NB4 (cell line): ENCODE data around the gene CNEP1R1.
"Not testable (repeated sequence)": the region's sequence is repeated elsewhere in the genome, so short reads cannot be mapped to it uniquely, and the experiment has no call there.

ENCODE experiments used
- DNase-seq: peaks from one replicate; pipeline ENCODE4 v3.0.0; 2010; ENCODE audit warnings: low read depth
- H3K4me3 ChIP-seq: one replicate; pipeline ENCODE4 v1.5.1; 2011; ENCODE audit warnings: mild to moderate bottlenecking, low read depth, low read length, moderate library complexity
- MYC ChIP-seq: IDR thresholded peaks from 2 replicates; pipeline ENCODE4 v1.6.1; 2011; ENCODE audit warnings: low read depth, low read length
- POLR2A ChIP-seq: IDR thresholded peaks from 2 replicates; pipeline ENCODE4 v1.6.1; 2011; ENCODE audit warnings: mild to moderate bottlenecking; ENCODE audit not compliant: insufficient read length; ENCODE audit errors: extremely low read depth
- TF ChIP-seq, protein P1 (sequence below): IDR thresholded peaks from 2 replicates; pipeline ENCODE4 v1.6.1; 2011; ENCODE audit warnings: low read depth, low read length
- TF ChIP-seq, protein P2 (sequence below): IDR thresholded peaks from one replicate; pipeline ENCODE4 v1.5.1; 2012; ENCODE audit warnings: low read depth, low read length

Gene CNEP1R1

GRCh38 chr16:50010212-50010611 lies 14.8 kb upstream of the CNEP1R1 start:
- DNase-seq = no peak
- H3K4me3 ChIP-seq = no peak overlapping the region
- TF ChIP-seq MYC = no peak
- no peak for TF ChIP-seq POLR2A
- TF ChIP-seq, protein P1, sequence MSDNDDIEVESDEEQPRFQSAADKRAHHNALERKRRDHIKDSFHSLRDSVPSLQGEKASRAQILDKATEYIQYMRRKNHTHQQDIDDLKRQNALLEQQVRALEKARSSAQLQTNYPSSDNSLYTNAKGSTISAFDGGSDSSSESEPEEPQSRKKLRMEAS = no peak
- TF ChIP-seq, protein P2, sequence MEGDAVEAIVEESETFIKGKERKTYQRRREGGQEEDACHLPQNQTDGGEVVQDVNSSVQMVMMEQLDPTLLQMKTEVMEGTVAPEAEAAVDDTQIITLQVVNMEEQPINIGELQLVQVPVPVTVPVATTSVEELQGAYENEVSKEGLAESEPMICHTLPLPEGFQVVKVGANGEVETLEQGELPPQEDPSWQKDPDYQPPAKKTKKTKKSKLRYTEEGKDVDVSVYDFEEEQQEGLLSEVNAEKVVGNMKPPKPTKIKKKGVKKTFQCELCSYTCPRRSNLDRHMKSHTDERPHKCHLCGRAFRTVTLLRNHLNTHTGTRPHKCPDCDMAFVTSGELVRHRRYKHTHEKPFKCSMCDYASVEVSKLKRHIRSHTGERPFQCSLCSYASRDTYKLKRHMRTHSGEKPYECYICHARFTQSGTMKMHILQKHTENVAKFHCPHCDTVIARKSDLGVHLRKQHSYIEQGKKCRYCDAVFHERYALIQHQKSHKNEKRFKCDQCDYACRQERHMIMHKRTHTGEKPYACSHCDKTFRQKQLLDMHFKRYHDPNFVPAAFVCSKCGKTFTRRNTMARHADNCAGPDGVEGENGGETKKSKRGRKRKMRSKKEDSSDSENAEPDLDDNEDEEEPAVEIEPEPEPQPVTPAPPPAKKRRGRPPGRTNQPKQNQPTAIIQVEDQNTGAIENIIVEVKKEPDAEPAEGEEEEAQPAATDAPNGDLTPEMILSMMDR = no peak

DNA sequence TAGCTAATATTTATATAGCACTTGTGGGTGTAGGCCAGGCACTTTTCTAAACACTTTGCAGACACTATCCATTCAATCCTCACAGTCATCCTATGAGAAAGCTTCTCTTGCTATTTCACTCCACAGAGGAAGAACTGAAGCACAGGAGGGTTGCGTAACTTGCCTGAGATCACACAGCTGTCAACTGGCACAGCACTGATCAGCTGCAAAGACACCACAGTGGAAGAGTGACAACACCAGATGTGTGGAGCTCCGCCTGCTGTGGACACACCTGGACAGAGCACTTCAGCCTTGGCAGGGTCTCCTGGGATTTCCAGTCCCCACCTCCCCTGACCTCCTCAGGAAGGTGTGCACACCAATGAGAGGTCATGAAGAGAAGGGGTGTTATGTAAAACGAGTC lies 13.3 kb upstream of the CNEP1R1 start:
- H3K4me3 ChIP-seq = no peak overlapping the region
- TF ChIP-seq MYC = no peak
- TF ChIP-seq POLR2A = no peak
- TF ChIP-seq, protein P1 = no peak
- TF ChIP-seq, protein P2 = no peak
- DNase-seq = peak; percentile 77

- no peak for DNase-seq
- no peak overlapping the region for H3K4me3 ChIP-seq
- TF ChIP-seq MYC (no peak), POLR2A (no peak)
- TF ChIP-seq, protein P1 = no peak
- TF ChIP-seq, protein P2 = no peak
Measured at GRCh38 chr16:50012182-50012581, 12.8 kb upstream of the CNEP1R1 start.

DNA sequence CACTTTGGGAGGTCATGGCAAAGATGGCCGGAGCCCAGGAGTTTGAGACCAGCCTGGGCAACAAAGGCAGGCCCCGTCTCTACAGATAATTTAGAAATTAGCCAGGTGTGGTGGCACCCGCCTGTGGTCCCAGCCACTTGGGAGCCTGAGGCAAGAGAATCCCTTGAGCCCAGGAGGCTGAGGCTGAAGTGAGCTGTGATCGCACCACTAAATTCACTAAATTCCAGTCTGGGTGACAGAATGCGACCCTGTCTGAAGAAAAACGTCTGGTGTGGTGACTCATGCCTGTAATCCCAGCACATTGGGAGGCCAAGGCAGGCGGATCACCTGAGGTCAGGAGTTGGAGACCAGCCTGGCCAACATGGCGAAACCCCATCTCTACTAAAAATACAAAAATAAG lies 10.8 kb upstream of the CNEP1R1 start:
- not testable (repeated sequence) for DNase-seq, H3K4me3 ChIP-seq

DNA sequence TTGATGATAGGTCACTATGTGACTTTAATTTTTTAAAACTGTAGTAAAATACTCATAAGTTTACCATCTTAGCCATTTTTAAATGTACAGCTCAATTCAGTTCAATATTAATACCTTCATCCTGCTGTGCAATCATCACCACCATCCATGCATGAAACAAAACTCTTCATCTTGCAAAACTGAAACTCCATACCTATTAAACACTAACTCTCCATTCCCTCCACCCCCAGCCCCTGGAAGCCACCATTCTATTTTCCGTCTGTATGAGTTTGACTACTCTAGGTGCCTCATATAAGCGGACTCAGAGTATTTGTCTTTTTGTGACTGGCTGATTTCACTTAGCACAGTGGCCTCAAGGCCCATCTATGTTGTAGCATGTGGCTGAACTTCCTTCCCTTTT lies 9.4 kb upstream of the CNEP1R1 start:
- DNase-seq = no peak
- TF ChIP-seq MYC = no peak
- TF ChIP-seq, protein P1 = no peak
- TF ChIP-seq, protein P2 = no peak
- TF ChIP-seq POLR2A = no peak
- no peak overlapping the region for H3K4me3 ChIP-seq

GRCh38 chr16:50017553-50017952 lies 7.5 kb upstream of the CNEP1R1 start:
- TF ChIP-seq, protein P2 = no peak
- no peak for TF ChIP-seq MYC
- TF ChIP-seq POLR2A = no peak
- no peak for DNase-seq
- H3K4me3 ChIP-seq = no peak overlapping the region
